K562 (cell line): ENCODE data around the gene NUDT22. TPM values are rescaled to one million over a fixed set of nuclear protein-coding genes. Genes with fewer than 3 reads are reported as not detected.

ENCODE experiments used
- ETV5 ChIP-seq: sonication (generic); formaldehyde crosslinking; IDR thresholded peaks from 2 replicates; pipeline ENCODE4 v1.4.0; 2020; ENCODE audit warnings: low read depth, mild to moderate bottlenecking, missing genetic modification reagents
- FOXJ3 ChIP-seq: sonication (generic); formaldehyde crosslinking; IDR thresholded peaks from 2 replicates; pipeline ENCODE4 v1.4.0; 2020; ENCODE audit warnings: mild to moderate bottlenecking, missing genetic modification reagents
- GATAD2A ChIP-seq: fragments of 450-650 bp; IDR thresholded peaks from 2 replicates; pipeline ENCODE4 v1.6.1; 2017
- MCM3 ChIP-seq: fragments of 450-650 bp; IDR thresholded peaks from 2 replicates; pipeline ENCODE4 v1.6.1; 2016
- NR0B1 ChIP-seq: fragments of 450-650 bp; IDR thresholded peaks from one replicate; pipeline ENCODE4 v1.6.1; 2018; ENCODE audit warnings: mild to moderate bottlenecking, moderate library complexity; ENCODE audit not compliant: partially characterized antibody
- NR2C1 ChIP-seq, 2 experiments: fragments of 450-650 bp; IDR thresholded peaks; 2 replicates each; pipeline ENCODE4 v1.6.1; 2017; ENCODE audit warnings: mild to moderate bottlenecking in 2 of 2, antibody characterized with exemption in 1 of 2, inconsistent platforms in 1 of 2, missing compliant biosample characterization in 1 of 2, missing genetic modification characterization in 1 of 2
- PHB ChIP-seq: fragments of 250-450 bp; sonication (Bioruptor Pico); IDR thresholded peaks from 2 replicates; pipeline ENCODE4 v1.5.0; 2021
- POLR2H ChIP-seq: IDR thresholded peaks from 2 replicates; pipeline ENCODE4 v1.6.1; 2016; ENCODE audit warnings: missing genetic modification characterization, low read depth, mild to moderate bottlenecking, control low read depth, missing compliant biosample characterization, moderate library complexity
- PPARD ChIP-seq: fragments of 250-450 bp; sonication (Bioruptor Pico); IDR thresholded peaks from 2 replicates; pipeline ENCODE4 v1.8.0; 2022; ENCODE audit warnings: inconsistent platforms, mild to moderate bottlenecking, moderate library complexity
- RAD51 ChIP-seq: fragments of 450-650 bp; IDR thresholded peaks from 2 replicates; pipeline ENCODE4 v1.7.1; 2016; ENCODE audit warnings: low read depth, mild to moderate bottlenecking, borderline replicate concordance
- RBM25 ChIP-seq: fragments of 200-400 bp; formaldehyde crosslinking; IDR thresholded peaks from 2 replicates; pipeline ENCODE4 v1.6.1; 2018; ENCODE audit warnings: low read length, low read depth, moderate library complexity; ENCODE audit not compliant: severe bottlenecking
- SAFB2 ChIP-seq: fragments of 200-400 bp; formaldehyde crosslinking; IDR thresholded peaks from 2 replicates; pipeline ENCODE4 v1.6.1; 2018; ENCODE audit warnings: borderline replicate concordance, low read length, low read depth, moderate library complexity; ENCODE audit not compliant: severe bottlenecking
- STAG1 ChIP-seq: sonication (generic); formaldehyde crosslinking; IDR thresholded peaks from 2 replicates; pipeline ENCODE4 v1.5.0; 2020; ENCODE audit warnings: missing genetic modification reagents, borderline replicate concordance
- TAF1 ChIP-seq: IDR thresholded peaks from 2 replicates; pipeline ENCODE4 v1.6.1; 2011; ENCODE audit warnings: mild to moderate bottlenecking, low read length, moderate library complexity; ENCODE audit not compliant: insufficient read depth, control insufficient read depth, severe bottlenecking; ENCODE audit errors: extremely low read depth
- TEAD4 ChIP-seq, 2 experiments: sonication (generic) in 1 of 2; formaldehyde crosslinking in 1 of 2; IDR thresholded peaks; 2 replicates each; pipeline versions ENCODE4 v1.6.1 to v1.8.0; 2012 to 2022; ENCODE audit warnings: borderline replicate concordance in 1 of 2, inconsistent platforms in 1 of 2, low read length in 1 of 2, mild to moderate bottlenecking in 1 of 2, missing genetic modification reagents in 1 of 2
- TOE1 ChIP-seq, 2 experiments: fragments of 450-650 bp in 1 of 2; sonication (generic) in 1 of 2; formaldehyde crosslinking in 1 of 2; IDR thresholded peaks; 2 replicates each; pipeline versions ENCODE4 v1.7.1 to v1.8.0; 2016 to 2022; ENCODE audit warnings: borderline replicate concordance in 2 of 2, mild to moderate bottlenecking in 2 of 2, antibody characterized with exemption in 1 of 2, inconsistent platforms in 1 of 2, low read depth in 1 of 2, missing genetic modification reagents in 1 of 2, moderate library complexity in 1 of 2
- ZBTB7A ChIP-seq: IDR thresholded peaks from 2 replicates; pipeline ENCODE4 v1.6.1; 2011; ENCODE audit warnings: low read depth, mild to moderate bottlenecking, low read length, moderate library complexity, borderline replicate concordance; ENCODE audit not compliant: control insufficient read depth
- ZNF23 ChIP-seq: fragments of 250-450 bp; sonication (Bioruptor Pico); IDR thresholded peaks from 2 replicates; pipeline ENCODE4 v1.4.0; 2020; ENCODE audit warnings: mild to moderate bottlenecking
- ZNF311 ChIP-seq: fragments of 250-450 bp; sonication (Bioruptor Pico); IDR thresholded peaks from 2 replicates; pipeline ENCODE4 v1.4.0; 2020; ENCODE audit warnings: mild to moderate bottlenecking, moderate library complexity
- ZNF449 ChIP-seq: fragments of 250-450 bp; sonication (Bioruptor Pico); IDR thresholded peaks from 2 replicates; pipeline ENCODE4 v1.8.0; 2022; ENCODE audit warnings: moderate library complexity, mild to moderate bottlenecking, inconsistent platforms
- ZNF609 ChIP-seq: sonication (generic); formaldehyde crosslinking; IDR thresholded peaks from 2 replicates; pipeline ENCODE4 v1.8.1; 2023; ENCODE audit warnings: missing genetic modification reagents, mild to moderate bottlenecking, borderline replicate concordance
- polyA plus RNA-seq, 8 experiments: library from polyadenylated mRNA; depleted of rRNA in 4 of 8; stranded (reverse) in 5 of 8; unstranded in 3 of 8; fragments of >200 nt; fragmentation: Nextera tagmentation in 2 of 8; fragmentation: Illumina TruSeq in 1 of 8; extraction: Ambion mirVana in 2 of 8; extraction: Trizol in 1 of 8; gene quantifications; 2 replicates each; pipeline versions ENCODE4 v1.2.1 to v1.2.3, GENCODE V29; 2011 to 2014; ENCODE audit warnings: inconsistent platforms in 1 of 8, missing spikeins in 1 of 8
- total RNA-seq, 7 experiments: library from RNA; depleted of rRNA in 6 of 7; stranded (reverse); fragments of >200 nt in 6 of 7; fragmentation: Illumina TruSeq in 2 of 7; extraction: Trizol in 2 of 7; gene quantifications; 2 replicates each; pipeline versions ENCODE4 v1.2.1 to v1.2.3, GENCODE V29; 2011 to 2021; ENCODE audit warnings: low replicate concordance in 1 of 7

The NUDT22 gene
- total and polyA plus RNA-seq, 9 of the 15 experiments (the other 6 are each of a cell fraction or from before 2014, with no cell fraction given): 6.3 to 92.6 (median 37.4) TPM

GRCh38 chr11:64183890-64184289 is 42.2 kb upstream of the NUDT22 start (continued):
- TF ChIP-seq ZNF609 (CRISPR knock-in tag) (no peak), PPARD (CRISPR knock-in tag) (no peak), MCM3 (no peak), ZNF449 (CRISPR knock-in tag) (no peak), FOXJ3 (CRISPR knock-in tag) (no peak), TEAD4 (IDR thresholded peaks at IDR 0.05; ENCODE audit: low read length) (no peak), TEAD4 (CRISPR knock-in tag; IDR thresholded peaks at IDR 0.05; ENCODE audit: borderline replicate concordance) (no peak), NR0B1 (no peak), ETV5 (CRISPR knock-in tag) (no peak), ZBTB7A (no peak), PHB (CRISPR knock-in tag) (no peak), TOE1 (IDR thresholded peaks at IDR 0.05; ENCODE audit: borderline replicate concordance) (no peak), TOE1 (CRISPR knock-in tag; IDR thresholded peaks at IDR 0.05; ENCODE audit: borderline replicate concordance, low read depth) (no peak), RBM25 (peak; percentile 59), RAD51 (no peak), NR2C1 (IDR thresholded peaks at IDR 0.05) (0 out of 2 replicates have a peak, but pooled peaks have one; percentile 12), NR2C1 (tag; IDR thresholded peaks at IDR 0.05) (no peak), POLR2H (tag) (no peak), ZNF23 (no peak), TAF1 (no peak), SAFB2 (no peak), ZNF311 (CRISPR knock-in tag) (no peak), GATAD2A (no peak), STAG1 (CRISPR knock-in tag) (no peak)
